ENCODE measurements around the gene SALL2.

- TF ChIP-seq POLR2AphosphoS5 (IDR thresholded peaks at IDR 0.05; ENCODE audit: low read depth, low read length), result no peak
- no peak for TF ChIP-seq CTCF (IDR thresholded peaks at IDR 0.05 in 2 of 3, conservative IDR thresholded peaks at IDR 0.05 in 1 of 3; ENCODE audit: borderline replicate concordance in 1 of 3, insufficient read depth in 1 of 3, low read depth in 2 of 3, low read length in 2 of 3)
- TF ChIP-seq EZH2 (IDR thresholded peaks at IDR 0.05), result no peak
- no peak for TF ChIP-seq TCF7L2 (IDR thresholded peaks at IDR 0.05; ENCODE audit: borderline replicate concordance, extremely low read depth, insufficient read depth, insufficient read length)
Observed at GRCh38 chr14:21529515-21529914, 3.4 kb upstream of the SALL2 start.

Measured in HCT116 (cell line).